NCI-H2196 treated with DMSO at 0.1 percent for 48 hours (cell line): ENCODE data around the gene C16orf87.
"Not testable (repeated sequence)": the region's sequence is repeated elsewhere in the genome, so short reads cannot be mapped to it uniquely, and the experiment has no call there.

Source experiments
- DNase-seq: peaks from one replicate; lab custom pipeline; 2025; ENCODE audit not compliant: unreplicated experiment; lab: John Stamatoyannopoulos, UW

Gene C16orf87

DNA sequence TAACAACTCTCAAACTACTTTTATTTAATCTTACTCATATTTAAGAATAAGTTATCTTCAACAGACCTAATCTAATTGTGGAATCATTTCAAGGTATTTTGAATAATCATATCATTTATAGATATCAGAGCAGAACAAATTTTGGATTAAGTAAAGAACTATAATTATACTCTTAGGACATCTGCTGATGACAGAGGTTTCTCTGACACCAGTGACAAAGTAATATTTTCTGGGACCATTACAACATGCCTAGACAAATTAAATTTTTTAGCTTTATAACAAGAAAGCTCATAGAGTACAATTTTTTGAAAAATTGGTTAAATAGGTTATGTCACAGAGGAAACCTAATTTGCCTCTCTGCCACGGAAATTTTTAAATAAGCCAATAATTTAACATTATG lies 30.5 kb downstream of the C16orf87 start:
- no peak for DNase-seq

GRCh38 chr16:46797501-46797900 lies 33.5 kb downstream of the C16orf87 start:
- DNase-seq = no peak

GRCh38 chr16:46796764-46797269 lies 34.2 kb downstream of the C16orf87 start:
- no peak for DNase-seq

DNA sequence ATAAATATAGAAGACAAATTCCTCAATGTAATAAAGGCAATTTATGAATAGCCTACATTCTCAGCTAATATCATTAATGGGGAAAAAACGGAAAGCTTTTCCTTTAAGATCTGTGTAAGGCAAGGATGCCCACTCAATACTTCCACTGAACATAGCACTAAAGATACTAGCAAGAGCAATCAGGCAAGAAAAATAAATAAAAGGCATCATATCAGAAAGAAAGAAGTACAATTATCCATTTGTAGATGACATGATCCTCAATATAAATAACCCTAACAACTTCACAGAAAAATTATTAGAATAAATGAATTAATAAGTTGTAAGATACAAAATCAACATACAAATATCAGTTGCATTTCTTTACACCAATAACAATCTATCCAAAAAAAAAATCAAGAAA lies 37.1 kb downstream of the C16orf87 start:
- no peak for DNase-seq

DNA sequence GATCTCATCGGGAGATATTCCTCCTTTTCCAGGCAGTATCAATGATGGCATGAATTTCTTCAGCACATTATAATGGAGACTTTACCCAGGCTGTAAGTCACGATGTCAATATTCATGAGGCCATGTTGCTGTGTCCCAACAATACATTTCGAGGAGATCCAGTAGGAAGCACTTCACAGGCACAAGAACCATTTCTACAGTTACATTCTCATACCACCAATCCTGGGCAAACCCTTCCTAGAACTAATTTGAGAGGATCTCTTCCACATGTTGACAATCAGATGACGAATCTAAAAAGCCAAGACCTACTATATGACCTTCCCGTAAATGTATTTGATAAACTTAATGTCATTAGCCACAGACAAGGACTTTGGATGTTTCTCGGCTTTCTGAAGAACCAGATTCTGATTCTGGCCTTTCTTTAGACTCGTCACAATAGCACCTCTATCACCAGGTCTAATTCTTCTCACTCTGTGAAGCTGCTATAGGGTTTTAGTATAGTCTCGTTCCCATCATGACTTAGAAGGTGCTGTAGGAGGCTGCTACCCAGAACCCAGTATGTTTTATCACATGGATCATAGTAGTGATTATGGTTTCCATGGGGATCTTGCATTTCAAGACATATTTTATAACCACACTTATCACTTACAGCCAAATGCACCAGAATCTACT lies 40.2 kb downstream of the C16orf87 start:
- no peak for DNase-seq

- peak; percentile 7 for DNase-seq
These were observed 41.2 kb downstream of the C16orf87 start for GRCh38 chr16:46789499-46790414.

DNA sequence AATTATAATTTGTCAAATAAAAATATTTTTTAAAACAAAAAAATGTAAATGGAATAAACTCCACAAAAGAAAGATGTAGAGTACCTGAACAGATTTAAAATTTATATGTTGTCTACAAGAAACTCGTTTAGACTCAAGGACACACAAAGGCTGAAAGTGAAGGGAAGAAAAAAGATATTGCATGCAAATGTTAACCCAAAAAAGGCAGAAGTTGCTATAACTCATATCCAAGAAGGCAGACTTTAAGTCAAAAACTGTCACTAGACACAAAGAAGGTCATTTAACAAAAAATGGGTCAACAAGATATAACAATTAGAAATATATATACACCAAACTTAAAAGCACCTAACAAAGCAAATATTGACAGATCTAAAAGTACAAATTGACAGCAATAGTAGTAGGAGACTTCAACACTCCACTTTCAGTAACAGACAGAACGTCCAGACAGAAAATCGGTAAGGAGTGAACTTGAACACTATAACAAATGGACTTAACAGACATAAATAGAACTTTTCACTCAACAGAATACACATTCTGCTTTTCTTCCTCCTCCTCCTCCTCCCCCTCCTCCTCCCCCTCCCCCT lies 42.0 kb downstream of the C16orf87 start:
- DNase-seq = no peak

DNA sequence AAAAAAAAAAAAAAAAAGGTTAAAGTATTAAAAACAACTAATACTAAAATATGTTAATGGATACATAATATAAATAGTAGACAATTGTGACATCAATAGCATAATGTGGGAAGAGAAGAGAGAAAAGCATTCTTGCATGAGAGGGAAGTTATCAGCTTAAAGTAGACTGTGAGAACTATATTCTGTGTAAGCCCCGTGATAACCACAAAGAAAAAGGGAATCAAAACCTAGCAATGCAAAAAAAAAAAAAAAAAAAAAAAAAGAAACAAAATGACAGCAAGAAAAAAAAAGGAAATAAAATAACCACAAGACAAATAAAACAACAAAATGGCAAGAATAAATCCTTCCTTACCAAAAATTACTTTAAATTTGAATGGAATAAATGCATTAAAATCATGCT lies 43.1 kb downstream of the C16orf87 start:
- no peak for DNase-seq

- DNase-seq = no peak
These were observed 45.7 kb downstream of the C16orf87 start for GRCh38 chr16:46785076-46785845.

DNA sequence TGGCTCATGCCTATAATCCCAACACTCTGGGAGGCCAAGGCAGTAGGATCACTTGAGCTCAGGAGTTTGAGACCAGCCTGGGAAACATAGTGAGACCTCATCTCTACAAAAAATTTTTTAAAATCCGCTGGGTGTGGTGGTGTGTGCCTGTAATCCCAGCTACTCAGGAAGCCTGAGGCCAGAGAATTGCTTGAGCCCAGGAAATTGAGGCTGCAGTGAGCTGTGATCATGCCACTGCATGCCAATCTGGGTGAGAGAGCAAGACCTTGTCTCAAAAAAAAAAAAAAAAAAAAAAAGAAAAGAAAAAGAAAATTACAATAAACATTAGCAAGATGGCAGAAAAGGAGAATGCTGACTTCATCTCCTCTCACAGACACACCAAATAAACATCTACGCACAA lies 46.4 kb downstream of the C16orf87 start:
- DNase-seq = not testable (repeated sequence)

- DNase-seq = no peak
These were observed 47.2 kb downstream of the C16orf87 start for GRCh38 chr16:46783800-46784199.

DNA sequence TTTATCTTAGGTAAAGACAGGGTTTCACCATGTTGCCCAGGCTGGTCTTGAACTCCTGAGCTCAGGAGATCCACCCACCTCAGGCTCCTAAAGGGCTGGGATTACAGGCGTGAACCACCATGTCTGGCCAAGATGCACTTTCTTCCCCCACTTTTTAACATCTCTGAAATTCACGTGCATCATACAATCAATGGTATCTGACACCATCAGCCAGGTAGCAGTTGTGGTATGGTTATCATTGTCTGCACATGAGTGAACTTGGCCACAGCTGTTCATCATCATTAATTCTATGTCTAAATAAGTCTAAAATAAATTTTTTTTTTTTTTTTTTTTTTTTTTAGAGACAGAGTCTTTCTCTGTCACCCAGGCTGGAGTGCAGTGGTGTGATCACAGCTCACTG lies 48.7 kb downstream of the C16orf87 start:
- DNase-seq = no peak

- DNase-seq = no peak
These were observed 53.2 kb downstream of the C16orf87 start for GRCh38 chr16:46777804-46778203.

DNA sequence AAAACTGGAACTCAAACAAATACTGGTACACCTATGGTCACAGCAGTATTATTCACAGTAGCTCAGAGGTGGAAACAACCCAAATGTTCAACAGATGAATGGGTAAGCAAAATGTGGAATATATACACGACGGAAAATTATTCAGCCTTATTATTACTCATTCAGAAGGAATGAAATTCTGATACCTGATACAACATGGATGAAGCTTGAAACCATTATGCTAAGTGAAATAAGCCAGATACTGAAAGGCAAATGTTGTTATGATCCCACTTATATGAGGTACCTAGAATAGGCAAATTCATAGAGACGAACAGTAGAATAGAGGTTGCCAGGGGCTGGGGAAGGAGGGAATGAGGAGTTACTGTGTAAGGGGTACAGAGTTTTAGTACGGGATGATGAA lies 55.8 kb downstream of the C16orf87 start:
- no peak for DNase-seq

DNA sequence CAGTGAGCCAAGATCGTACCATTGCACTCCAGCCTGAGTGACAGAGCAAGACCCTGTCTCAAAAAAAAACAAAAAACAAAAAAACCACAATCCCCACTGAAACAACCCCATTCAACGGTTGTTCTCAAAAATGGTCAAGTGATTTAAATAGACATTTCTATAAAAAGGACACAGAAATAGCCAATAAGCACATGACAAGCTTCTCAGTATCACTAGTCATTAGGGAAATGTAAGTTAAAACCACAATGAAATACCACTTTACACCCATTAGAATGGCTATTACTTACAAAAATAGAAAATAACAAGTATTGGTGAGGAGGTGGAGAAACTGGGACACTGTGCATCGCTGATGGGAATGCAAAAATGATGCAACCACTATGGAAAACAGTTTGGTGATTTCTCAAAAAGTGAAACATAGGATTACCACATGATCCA lies 56.2 kb downstream of the C16orf87 start:
- DNase-seq = no peak

- DNase-seq = no peak
These were observed 58.5 kb downstream of the C16orf87 start for GRCh38 chr16:46772463-46772862.

GRCh38 chr16:46768809-46769208 lies 62.2 kb downstream of the C16orf87 start:
- DNase-seq = peak; percentile 43

DNA sequence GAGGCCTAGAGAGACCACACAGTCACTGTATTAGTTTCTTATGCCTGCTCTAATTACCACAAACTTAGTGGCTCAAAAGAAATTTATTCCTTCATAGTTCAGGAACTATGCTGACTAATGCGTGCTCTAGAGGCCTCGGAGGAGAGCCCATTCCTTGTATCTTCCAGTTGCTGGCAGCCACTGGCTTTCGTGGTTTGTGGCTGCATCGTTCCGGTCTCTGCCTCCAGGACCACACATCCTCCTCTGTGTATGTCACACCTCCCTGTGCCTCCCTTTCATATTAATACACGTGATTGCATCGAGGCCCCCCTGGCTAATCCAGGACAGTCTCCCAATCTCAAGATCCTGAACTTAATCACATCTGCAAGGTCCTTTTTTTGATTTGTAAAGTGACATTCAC lies 65.9 kb downstream of the C16orf87 start:
- no peak for DNase-seq

- no peak for DNase-seq
These were observed 67.8 kb downstream of the C16orf87 start for GRCh38 chr16:46763147-46763546.

DNA sequence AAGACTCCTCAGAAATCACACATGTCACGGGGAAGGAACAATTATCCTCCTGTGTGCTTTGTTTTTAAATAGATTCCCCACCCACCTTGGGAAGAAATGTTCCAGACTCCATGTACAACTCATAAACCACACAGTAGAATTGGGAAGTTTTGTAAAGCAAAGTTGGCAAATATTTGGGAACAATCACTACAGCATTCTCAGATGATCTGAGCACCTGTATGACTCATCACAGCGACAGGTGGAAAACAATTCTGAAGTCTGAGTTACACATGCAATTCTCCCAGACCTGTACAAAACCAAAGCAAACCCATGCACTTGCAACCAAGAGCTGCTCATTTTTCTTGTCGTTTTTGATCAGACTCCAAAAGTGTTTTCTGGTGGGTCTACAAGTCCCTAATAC lies 68.4 kb downstream of the C16orf87 start:
- DNase-seq = no peak

GRCh38 chr16:46759309-46759708 lies 71.7 kb downstream of the C16orf87 start:
- DNase-seq = no peak
